ENCODE data around the gene RBM26. TPM values are rescaled to one million over a fixed set of nuclear protein-coding genes. Genes with fewer than 3 reads are reported as not detected.

RBM26 gene
- polyA plus RNA-seq, 3 donors = 3.5 to 25.3 (median 5.0) TPM

- Histone ChIP-seq H3K36me3 (replicated peaks in 1 of 2; ENCODE audit: control insufficient read depth in 1 of 2, insufficient read depth in 2 of 2, low read length in 2 of 2) (peaks cover 94 to 95% of the 10 kb centered on the region in 2 donors), H3K27me3 (ENCODE audit: control insufficient read depth in 2 of 2, insufficient read depth in 2 of 2, low read length in 2 of 2) (no peaks in the 10 kb centered on the region), H3K4me1 (ENCODE audit: control insufficient read depth in 1 of 2, insufficient read depth in 2 of 2, low read length in 2 of 2) (no peaks in the 10 kb centered on the region), H3K9me3 (replicated peaks in 1 of 2; ENCODE audit: control insufficient read depth in 1 of 2, insufficient read depth in 1 of 2, low read length in 2 of 2) (no peaks in the 10 kb centered on the region), H2AFZ (ENCODE audit: insufficient read depth, low read depth, low read length, poor library complexity, severe bottlenecking) (no peak overlapping the region), H3K79me2 (ENCODE audit: insufficient read depth, low read length) (peaks cover 9% of the 10 kb centered on the region), H4K20me1 (ENCODE audit: insufficient read depth, low read length) (peaks cover 4% of the 10 kb centered on the region), H3K4me3 (replicated peaks in 1 of 3; ENCODE audit: low read depth in 2 of 3, low read length in 3 of 3) (no peak overlapping the region), H3K4me2 (replicated peaks; ENCODE audit: extremely low read depth, low read length, poor library complexity, severe bottlenecking) (no peak overlapping the region), H3K27ac (ENCODE audit: low read depth in 1 of 2, low read length in 2 of 2) (no peak overlapping the region), H3K9ac (ENCODE audit: insufficient read depth, low read length, poor library complexity, severe bottlenecking) (no peak overlapping the region)
- Mint-ChIP-seq H3K27ac (peak overlapping the region in 1 of 7 donors; percentile 1), H3K4me1 (no peaks in the 10 kb centered on the region), H3K4me3 (no peak overlapping the region), H3K9me3 (no peaks in the 10 kb centered on the region), H3K36me3 (peaks cover 75 to 88% of the 10 kb centered on the region in 2 donors), H3K27me3 (ENCODE audit: low read depth in 3 of 3) (no peaks in the 10 kb centered on the region)
- 95% methylated on average over 2 of the region's 3 CpGs for WGBS (ENCODE audit: insufficient coverage)
- intact Hi-C loops (cut with micrococcal nuclease) = no loop called here
- TF ChIP-seq CTCF (IDR thresholded peaks at IDR 0.05) = no peak
- no peak for DNase-seq
Observed at GRCh38 chr13:79361299-79361698, 44.8 kb downstream of the RBM26 start.

DNA sequence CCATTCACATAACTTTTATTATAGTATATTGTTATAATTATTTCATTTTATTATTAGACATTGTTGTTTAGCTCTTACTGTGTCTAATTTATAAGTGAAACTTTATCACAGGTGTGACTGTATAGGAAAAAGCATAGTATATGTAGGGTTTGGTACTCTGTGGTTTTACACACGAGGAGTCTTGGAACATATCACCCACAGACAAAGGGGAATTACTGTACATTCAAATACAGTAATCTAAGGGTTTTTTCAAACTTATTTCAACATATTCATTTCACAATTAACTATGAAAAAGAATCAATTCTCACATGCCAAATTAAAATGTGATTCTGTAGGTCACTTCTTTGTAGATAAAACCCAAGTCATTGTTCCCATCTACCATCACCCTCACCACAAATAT lies 46.0 kb downstream of the RBM26 start:
- H3K36me3 ChIP-seq (replicated peaks in 1 of 2; ENCODE audit: control insufficient read depth in 1 of 2, insufficient read depth in 2 of 2, low read length in 2 of 2) = peaks cover 94 to 96% of the 10 kb centered on the region in 2 donors
- H3K4me3 Mint-ChIP-seq = no peak overlapping the region
- peaks cover 7% of the 10 kb centered on the region for H3K79me2 ChIP-seq (ENCODE audit: insufficient read depth, low read length)
- H3K27ac Mint-ChIP-seq = no peak overlapping the region
- no peaks in the 10 kb centered on the region for H3K4me1 ChIP-seq (ENCODE audit: control insufficient read depth in 1 of 2, insufficient read depth in 2 of 2, low read length in 2 of 2)
- H3K4me1 Mint-ChIP-seq = no peaks in the 10 kb centered on the region
- no peak overlapping the region for H2AFZ ChIP-seq (ENCODE audit: insufficient read depth, low read depth, low read length, poor library complexity, severe bottlenecking)
- DNase-seq = no peak
- intact Hi-C loops (cut with micrococcal nuclease) = no loop called here
- no peaks in the 10 kb centered on the region for H3K27me3 Mint-ChIP-seq (ENCODE audit: low read depth in 3 of 3)
- H3K27me3 ChIP-seq (ENCODE audit: control insufficient read depth in 2 of 2, insufficient read depth in 2 of 2, low read length in 2 of 2) = no peaks in the 10 kb centered on the region
- H3K4me2 ChIP-seq (replicated peaks; ENCODE audit: extremely low read depth, low read length, poor library complexity, severe bottlenecking) = no peak overlapping the region
- peaks cover 4% of the 10 kb centered on the region for H4K20me1 ChIP-seq (ENCODE audit: insufficient read depth, low read length)
- no CpG with 5 or more reads among the region's 1 CpG for WGBS (ENCODE audit: insufficient coverage)
- no peaks in the 10 kb centered on the region for H3K9me3 ChIP-seq (replicated peaks in 1 of 2; ENCODE audit: control insufficient read depth in 1 of 2, insufficient read depth in 1 of 2, low read length in 2 of 2)
- H3K36me3 Mint-ChIP-seq = peaks cover 75 to 89% of the 10 kb centered on the region in 2 donors
- no peak overlapping the region for H3K4me3 ChIP-seq (replicated peaks in 1 of 3; ENCODE audit: low read depth in 2 of 3, low read length in 3 of 3)
- H3K9me3 Mint-ChIP-seq = no peaks in the 10 kb centered on the region
- no peak overlapping the region for H3K9ac ChIP-seq (ENCODE audit: insufficient read depth, low read length, poor library complexity, severe bottlenecking)
- TF ChIP-seq CTCF (IDR thresholded peaks at IDR 0.05) = no peak
- no peak overlapping the region for H3K27ac ChIP-seq (ENCODE audit: low read depth in 1 of 2, low read length in 2 of 2)

All from CD14-positive monocyte (primary cell).